OCI-LY1 (cell line): ENCODE data around the gene CXCL13.
"Not testable (repeated sequence)": the region's sequence is repeated elsewhere in the genome, so short reads cannot be mapped to it uniquely, and the experiment has no call there.

Experiments
- H2AFZ ChIP-seq: fragments of 200-600 bp; sonication (generic), shearing (Covaris generic); 2 replicates; pipeline ENCODE4 v1.6.0; 2014; ENCODE audit warnings: antibody characterized with exemption, mild to moderate bottlenecking, low read length
- H3F3A ChIP-seq: fragments of 200-600 bp; sonication (generic), shearing (Covaris generic); 2 replicates; pipeline ENCODE4 v1.6.0; 2014; ENCODE audit warnings: mild to moderate bottlenecking, antibody characterized with exemption, low read length, moderate library complexity; ENCODE audit not compliant: insufficient read depth
- H3K27ac ChIP-seq: fragments of 200-600 bp; sonication (generic); 2 replicates; pipeline ENCODE4 v1.5.1; 2014; ENCODE audit warnings: low read length, mixed run types, mild to moderate bottlenecking, low read depth; ENCODE audit not compliant: poor library complexity, severe bottlenecking
- H3K27me3 ChIP-seq: fragments of 200-600 bp; sonication (generic); 2 replicates; pipeline ENCODE4 v1.6.0; 2014; ENCODE audit warnings: antibody characterized with exemption, mild to moderate bottlenecking, low read length, moderate library complexity; ENCODE audit not compliant: insufficient read depth
- H3K36me3 ChIP-seq: fragments of 200-600 bp; sonication (generic); 2 replicates; pipeline ENCODE4 v1.6.1; 2014; ENCODE audit warnings: mild to moderate bottlenecking, antibody characterized with exemption, low read length, moderate library complexity, mixed read lengths; ENCODE audit not compliant: insufficient read depth
- H3K4me1 ChIP-seq: fragments of 200-600 bp; sonication (generic); 2 replicates; pipeline ENCODE4 v1.5.1; 2014; ENCODE audit warnings: mild to moderate bottlenecking, low read length, moderate library complexity; ENCODE audit not compliant: insufficient read depth, severe bottlenecking
- H3K4me2 ChIP-seq: fragments of 200-600 bp; sonication (generic), shearing (Covaris generic); 2 replicates; pipeline ENCODE4 v1.6.1; 2014; ENCODE audit warnings: low read length
- H3K4me3 ChIP-seq: fragments of 200-600 bp; sonication (generic); 2 replicates; pipeline ENCODE4 v1.5.1; 2014; ENCODE audit warnings: low read length, low read depth, mild to moderate bottlenecking, mixed read lengths; ENCODE audit not compliant: poor library complexity, severe bottlenecking
- H3K79me2 ChIP-seq: fragments of 200-600 bp; shearing (Covaris generic); 2 replicates; pipeline ENCODE4 v1.6.1; 2016; ENCODE audit warnings: mixed run types, low read length, mixed read lengths; ENCODE audit not compliant: insufficient read depth
- H3K9ac ChIP-seq: fragments of 200-600 bp; sonication (generic), shearing (Covaris generic); 2 replicates; pipeline ENCODE4 v1.6.1; 2014; ENCODE audit warnings: mild to moderate bottlenecking, low read length, mixed read lengths
- H3K9me2 ChIP-seq: fragments of 200-600 bp; sonication (generic), shearing (Covaris generic); 2 replicates; pipeline ENCODE4 v1.6.1; 2014; ENCODE audit warnings: low read depth, mild to moderate bottlenecking, low read length, mixed read lengths
- H3K9me3 ChIP-seq: fragments of 200-600 bp; shearing (Covaris generic); 2 replicates; pipeline ENCODE4 v1.6.1; 2014; ENCODE audit warnings: low read length, mixed read lengths
- H4K20me1 ChIP-seq: fragments of 200-600 bp; sonication (generic), shearing (Covaris generic); 2 replicates; pipeline ENCODE4 v1.6.0; 2016; ENCODE audit warnings: mild to moderate bottlenecking, low read length; ENCODE audit not compliant: insufficient read depth
- CTCF ChIP-seq: fragments of 200-600 bp; sonication (generic), shearing (Covaris generic); IDR thresholded peaks from 2 replicates; pipeline ENCODE4 v1.5.1; 2017; ENCODE audit warnings: mild to moderate bottlenecking, antibody characterized with exemption, low read length, moderate library complexity, mixed read lengths
- EZH2 ChIP-seq: fragments of 200-600 bp; sonication (generic), shearing (Covaris generic); IDR thresholded peaks from 2 replicates; pipeline ENCODE4 v1.8.0; 2017; ENCODE audit warnings: borderline replicate concordance, mixed run types, mild to moderate bottlenecking, antibody characterized with exemption, low read length, moderate library complexity, mixed read lengths

CXCL13 gene

GRCh38 chr4:77605210-77605902 lies at the start of gene CXCL13:
TSS of gene CXCL13 (plus strand) at chr4:77605820. CDS start at chr4:77605866, 46 bp downstream.
- no peaks in the 10 kb centered on the region for H3K27me3 ChIP-seq
- H3K4me1 ChIP-seq = no peaks in the 10 kb centered on the region
- H3K27ac ChIP-seq = no peak within 1 kb of the TSS
- H4K20me1 ChIP-seq = no peaks in the 10 kb centered on the region
- no peaks in the 10 kb centered on the region for H3F3A ChIP-seq
- H3K4me3 ChIP-seq = no peak within 1 kb of the TSS
- H2AFZ ChIP-seq = no peak within 1 kb of the TSS
- no peak within 1 kb of the TSS for H3K9ac ChIP-seq
- H3K4me2 ChIP-seq = no peak within 1 kb of the TSS
- no peaks in the 10 kb centered on the region for H3K9me2 ChIP-seq
- no peaks in the 10 kb centered on the region for H3K79me2 ChIP-seq
- no peaks in the 10 kb centered on the region for H3K9me3 ChIP-seq
- TF ChIP-seq EZH2 (no peak), CTCF (no peak)
- no peaks in the 10 kb centered on the region for H3K36me3 ChIP-seq

- H3K4me1 ChIP-seq = no peaks in the 10 kb centered on the region
- H3K36me3 ChIP-seq = no peaks in the 10 kb centered on the region
Observed at GRCh38 chr4:77560170-77560569, 45.5 kb upstream of the CXCL13 start.

GRCh38 chr4:77561720-77562119 lies 43.9 kb upstream of the CXCL13 start:
- H3K4me1 ChIP-seq, H3K9ac ChIP-seq, H3K27me3 ChIP-seq, H3K79me2 ChIP-seq, H2AFZ ChIP-seq, H3K9me3 ChIP-seq, H3K4me2 ChIP-seq, H4K20me1 ChIP-seq, H3K27ac ChIP-seq, H3K4me3 ChIP-seq, H3K9me2 ChIP-seq, H3F3A ChIP-seq, H3K36me3 ChIP-seq: not testable (repeated sequence)

More at GRCh38 chr4:77560170-77560569, 45.5 kb upstream of the CXCL13 start:
- Histone ChIP-seq H4K20me1 (no peaks in the 10 kb centered on the region), H3K4me3 (no peak overlapping the region), H3K27me3 (no peaks in the 10 kb centered on the region), H3K9me3 (no peaks in the 10 kb centered on the region), H3K9ac (no peak overlapping the region), H2AFZ (no peak overlapping the region), H3F3A (no peaks in the 10 kb centered on the region), H3K27ac (no peak overlapping the region), H3K4me2 (no peak overlapping the region), H3K9me2 (no peaks in the 10 kb centered on the region), H3K79me2 (no peaks in the 10 kb centered on the region)
- no peak for TF ChIP-seq EZH2
- TF ChIP-seq CTCF = no peak

GRCh38 chr4:77564231-77564630 lies 41.4 kb upstream of the CXCL13 start:
- Histone ChIP-seq H3K9ac (no peak overlapping the region), H3K4me1 (no peaks in the 10 kb centered on the region), H3K9me3 (no peaks in the 10 kb centered on the region), H3F3A (no peaks in the 10 kb centered on the region), H3K27me3 (no peaks in the 10 kb centered on the region), H3K4me3 (no peak overlapping the region), H4K20me1 (no peaks in the 10 kb centered on the region), H2AFZ (no peak overlapping the region), H3K79me2 (no peaks in the 10 kb centered on the region), H3K4me2 (no peak overlapping the region), H3K27ac (no peak overlapping the region), H3K36me3 (no peaks in the 10 kb centered on the region), H3K9me2 (no peaks in the 10 kb centered on the region)
- TF ChIP-seq EZH2 = no peak
- TF ChIP-seq CTCF = no peak
